Measurements from ENCODE around the gene RBBP5. TPM values are rescaled to one million over a fixed set of nuclear protein-coding genes. Genes with fewer than 3 reads are reported as not detected.

RBBP5 gene
- total RNA-seq, 2 donors from 2014 or later: 15.0 to 15.1 TPM

DNA sequence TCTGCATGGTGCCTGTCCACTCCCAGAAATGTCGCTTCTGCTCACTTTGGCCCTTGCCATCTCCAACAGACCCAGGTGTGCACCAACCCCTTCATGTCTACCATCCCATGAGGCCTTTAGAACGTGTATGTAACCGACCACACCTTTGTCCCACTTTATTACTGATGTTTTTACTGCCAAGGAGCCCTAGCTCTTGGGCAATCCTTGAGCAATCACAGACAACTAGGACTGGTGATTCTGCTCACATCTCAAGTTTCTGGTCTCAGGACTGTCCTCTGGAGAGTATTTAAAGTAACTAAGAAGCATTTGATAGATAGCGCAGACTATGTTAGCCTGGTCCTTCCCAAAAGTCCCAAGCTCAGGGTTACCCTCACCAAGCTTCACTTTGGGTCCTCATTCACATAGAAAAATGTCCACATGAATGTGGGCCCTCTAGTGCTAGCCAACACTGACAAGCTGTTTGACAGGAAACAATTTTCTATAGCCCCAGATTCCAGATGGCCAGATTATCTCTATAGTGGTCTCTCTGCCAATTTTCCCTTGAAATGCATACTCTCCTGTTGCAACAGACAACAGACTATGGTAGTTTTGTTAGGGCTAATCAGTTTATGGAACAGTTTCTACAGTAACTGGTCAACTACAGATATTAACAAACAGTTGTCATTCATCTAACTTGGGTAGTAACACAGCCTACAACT, 30.6 kb downstream of the RBBP5 start:
- no peak overlapping the region for H3K4me3 ChIP-seq
- no peak for DNase-seq (ENCODE audit: low spot score)
- no peak for TF ChIP-seq POLR2A (IDR thresholded peaks at IDR 0.05)
- no peak for TF ChIP-seq POLR2AphosphoS5 (IDR thresholded peaks at IDR 0.05)
- TF ChIP-seq, protein P1, sequence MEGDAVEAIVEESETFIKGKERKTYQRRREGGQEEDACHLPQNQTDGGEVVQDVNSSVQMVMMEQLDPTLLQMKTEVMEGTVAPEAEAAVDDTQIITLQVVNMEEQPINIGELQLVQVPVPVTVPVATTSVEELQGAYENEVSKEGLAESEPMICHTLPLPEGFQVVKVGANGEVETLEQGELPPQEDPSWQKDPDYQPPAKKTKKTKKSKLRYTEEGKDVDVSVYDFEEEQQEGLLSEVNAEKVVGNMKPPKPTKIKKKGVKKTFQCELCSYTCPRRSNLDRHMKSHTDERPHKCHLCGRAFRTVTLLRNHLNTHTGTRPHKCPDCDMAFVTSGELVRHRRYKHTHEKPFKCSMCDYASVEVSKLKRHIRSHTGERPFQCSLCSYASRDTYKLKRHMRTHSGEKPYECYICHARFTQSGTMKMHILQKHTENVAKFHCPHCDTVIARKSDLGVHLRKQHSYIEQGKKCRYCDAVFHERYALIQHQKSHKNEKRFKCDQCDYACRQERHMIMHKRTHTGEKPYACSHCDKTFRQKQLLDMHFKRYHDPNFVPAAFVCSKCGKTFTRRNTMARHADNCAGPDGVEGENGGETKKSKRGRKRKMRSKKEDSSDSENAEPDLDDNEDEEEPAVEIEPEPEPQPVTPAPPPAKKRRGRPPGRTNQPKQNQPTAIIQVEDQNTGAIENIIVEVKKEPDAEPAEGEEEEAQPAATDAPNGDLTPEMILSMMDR (IDR thresholded peaks at IDR 0.05): no peak
- H3K36me3 ChIP-seq: peaks cover 0 to 4% of the 10 kb centered on the region in 2 donors
- no peaks in the 10 kb centered on the region for H3K27me3 ChIP-seq (replicated peaks; ENCODE audit: insufficient read depth)
- no peaks in the 10 kb centered on the region for H3K9me3 ChIP-seq
- intact Hi-C loops (cut with DNase I): no loop called here
- WGBS: 77% methylated on average over 4 of the region's 4 CpGs
- no peaks in the 10 kb centered on the region for H3K4me1 ChIP-seq (replicated peaks)
- H3K27ac ChIP-seq: no peak overlapping the region

DNA sequence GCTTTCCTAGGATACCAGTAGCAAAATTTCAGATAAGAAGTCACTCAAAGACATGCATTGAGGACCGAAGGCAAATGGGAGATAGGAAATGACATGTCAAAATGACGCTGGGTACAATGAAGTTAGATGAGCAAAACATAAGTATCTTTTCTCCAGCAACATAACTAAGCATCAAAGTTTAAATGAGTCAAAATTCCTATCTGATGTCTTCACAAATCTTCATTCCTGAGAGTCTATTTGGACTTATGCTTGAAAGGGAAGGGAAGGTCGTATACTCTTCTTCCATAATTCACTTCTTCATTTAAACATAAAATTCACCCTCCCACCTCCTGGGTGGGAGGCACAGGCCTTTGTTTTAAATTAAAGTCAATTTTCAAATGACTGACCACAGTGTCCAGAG, 33.4 kb downstream of the RBBP5 start:
- Histone ChIP-seq H3K4me1 (replicated peaks) (no peaks in the 10 kb centered on the region), H3K36me3 (peaks cover 0 to 3% of the 10 kb centered on the region in 2 donors), H3K27me3 (replicated peaks; ENCODE audit: insufficient read depth) (no peaks in the 10 kb centered on the region), H3K4me3 (no peak overlapping the region), H3K9me3 (no peaks in the 10 kb centered on the region), H3K27ac (no peak overlapping the region)
- no peak for DNase-seq (ENCODE audit: low spot score)
- TF ChIP-seq, protein P1 (IDR thresholded peaks at IDR 0.05): no peak
- no peak for TF ChIP-seq POLR2A (IDR thresholded peaks at IDR 0.05)
- TF ChIP-seq POLR2AphosphoS5 (IDR thresholded peaks at IDR 0.05): no peak
- WGBS: 85% methylated on average over 3 of the region's 3 CpGs
- intact Hi-C loops (cut with DNase I): no loop called here

DNA sequence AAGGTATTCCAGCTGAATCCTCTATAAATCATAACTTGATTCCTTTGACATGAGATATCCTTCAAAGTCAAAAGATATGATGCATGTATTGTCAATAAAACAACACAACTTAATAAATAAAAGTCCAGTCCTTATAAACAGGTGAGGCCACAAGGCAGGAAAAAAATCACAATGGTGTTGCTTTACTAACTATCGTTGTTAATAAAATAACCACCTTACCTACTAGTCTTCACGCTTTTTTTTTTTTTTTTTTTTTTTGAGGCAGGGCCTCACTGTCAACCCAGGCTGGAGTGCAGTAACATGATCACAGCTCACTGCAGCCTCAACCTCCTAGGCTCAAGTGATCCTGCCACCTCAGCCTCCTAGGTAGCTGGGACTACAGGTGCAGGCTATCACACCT, 37.4 kb downstream of the RBBP5 start, which contains the start of gene TMEM81:
Gene TMEM81 (minus strand): TSS at position 101 of the 400 bp plus-strand sequence. CDS start 140 bp downstream, outside the sequence.
- Histone ChIP-seq H3K9me3 (no peaks in the 10 kb centered on the region), H3K27ac (no peak within 1 kb of the TSS), H3K4me3 (no peak within 1 kb of the TSS), H3K4me1 (replicated peaks) (no peaks in the 10 kb centered on the region), H3K27me3 (replicated peaks; ENCODE audit: insufficient read depth) (no peaks in the 10 kb centered on the region), H3K36me3 (peaks cover 0 to 3% of the 10 kb centered on the region in 2 donors)
- no peak for TF ChIP-seq POLR2A (IDR thresholded peaks at IDR 0.05)
- TF ChIP-seq POLR2AphosphoS5 (IDR thresholded peaks at IDR 0.05): no peak
- TF ChIP-seq, protein P1 (IDR thresholded peaks at IDR 0.05): no peak
- intact Hi-C loops (cut with DNase I): no loop called here
- no peak for DNase-seq (ENCODE audit: low spot score)
- WGBS: 92% methylated on average over 2 of the region's 2 CpGs

DNA sequence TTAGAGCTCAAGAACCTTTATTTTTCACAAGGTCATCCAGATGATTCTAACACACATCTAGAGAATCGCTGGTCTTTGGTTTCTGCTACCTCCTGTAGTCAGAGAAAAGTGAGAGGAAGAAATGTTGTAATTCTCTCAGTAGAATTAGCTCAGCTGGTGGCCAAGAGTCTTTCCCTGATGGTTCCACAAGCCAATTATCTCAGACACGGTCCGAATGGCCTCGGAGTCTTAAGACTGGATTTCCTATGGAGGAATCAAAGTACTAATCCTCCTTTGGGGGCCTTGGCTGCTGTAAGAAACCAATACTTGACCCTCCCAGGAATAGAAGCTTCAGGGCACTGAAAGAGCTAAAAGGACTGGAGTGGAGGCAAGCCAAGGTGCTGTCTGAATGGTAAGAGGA, 39.3 kb downstream of the RBBP5 start:
- TF ChIP-seq POLR2AphosphoS5 (IDR thresholded peaks at IDR 0.05) (no peak), POLR2A (IDR thresholded peaks at IDR 0.05) (no peak)
- TF ChIP-seq, protein P1 (IDR thresholded peaks at IDR 0.05): no peak
- H3K9me3 ChIP-seq: no peaks in the 10 kb centered on the region
- intact Hi-C loops (cut with DNase I): no loop called here
- no peak for DNase-seq (ENCODE audit: low spot score)
- H3K27ac ChIP-seq: no peak overlapping the region
- no peak overlapping the region for H3K4me3 ChIP-seq
- H3K36me3 ChIP-seq: peaks cover 0 to 3% of the 10 kb centered on the region in 2 donors
- no peaks in the 10 kb centered on the region for H3K4me1 ChIP-seq (replicated peaks)
- 88% methylated on average over 4 of the region's 4 CpGs for WGBS
- H3K27me3 ChIP-seq (replicated peaks; ENCODE audit: insufficient read depth): no peaks in the 10 kb centered on the region

DNA sequence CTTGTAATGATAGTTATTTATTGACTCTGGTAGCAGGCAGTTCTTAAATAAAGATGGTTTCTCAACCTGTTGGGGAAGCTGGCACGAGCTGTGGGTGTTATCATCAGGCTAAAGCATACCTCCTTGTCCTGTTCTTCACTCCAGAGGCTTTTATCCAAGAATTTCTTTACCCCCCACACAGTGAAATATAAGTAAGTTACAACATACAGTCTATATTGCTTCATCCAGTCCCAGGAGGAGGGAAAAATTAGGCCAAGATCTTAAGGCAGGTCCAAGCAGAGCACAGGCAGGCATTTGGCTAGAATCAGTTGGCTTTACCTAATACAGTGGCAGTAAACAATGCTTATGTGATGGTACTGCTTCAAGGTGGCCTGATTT, 43.9 kb downstream of the RBBP5 start:
- no peak for DNase-seq (ENCODE audit: low spot score)
- Histone ChIP-seq H3K27me3 (replicated peaks; ENCODE audit: insufficient read depth) (no peaks in the 10 kb centered on the region), H3K27ac (no peak overlapping the region), H3K4me3 (no peak overlapping the region), H3K4me1 (replicated peaks) (no peaks in the 10 kb centered on the region), H3K36me3 (no peaks in the 10 kb centered on the region), H3K9me3 (no peaks in the 10 kb centered on the region)
- 41% methylated on average over 1 of the region's 1 CpG for WGBS
- TF ChIP-seq POLR2AphosphoS5 (IDR thresholded peaks at IDR 0.05) (no peak), POLR2A (IDR thresholded peaks at IDR 0.05) (no peak)
- TF ChIP-seq, protein P1 (IDR thresholded peaks at IDR 0.05): no peak
- intact Hi-C loops (cut with DNase I): no loop called here

Data from prostate gland (tissue), 2 donors.